NCI-H226 (cell line): ENCODE data around the gene CD86.

ENCODE experiments used
- DNase-seq: peaks from one replicate; pipeline ENCODE4 v3.0.0-alpha.2; 2015

CD86 gene

GRCh38 chr3:122092460-122093165 lies 37.5 kb downstream of the CD86 start:
- no peak for DNase-seq

DNA sequence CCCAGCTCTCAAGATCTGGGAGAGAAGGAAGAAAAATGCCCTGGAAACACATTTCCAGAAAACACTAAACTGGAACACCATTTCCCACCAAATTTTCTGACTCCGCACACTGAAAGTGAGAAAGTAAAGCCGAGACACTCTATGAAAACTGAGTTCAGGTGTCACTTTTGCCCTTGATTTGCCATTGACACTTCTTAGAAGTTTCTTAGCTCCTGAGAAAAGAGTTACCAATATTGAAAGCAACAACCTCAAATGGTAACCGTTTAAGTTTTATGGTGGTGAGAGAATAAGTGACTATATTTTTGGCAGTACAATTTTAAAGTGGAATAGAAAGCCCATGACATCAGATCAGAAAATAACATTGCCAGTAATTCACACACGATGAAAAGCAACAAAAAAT lies 39.0 kb downstream of the CD86 start:
- no peak for DNase-seq

DNA sequence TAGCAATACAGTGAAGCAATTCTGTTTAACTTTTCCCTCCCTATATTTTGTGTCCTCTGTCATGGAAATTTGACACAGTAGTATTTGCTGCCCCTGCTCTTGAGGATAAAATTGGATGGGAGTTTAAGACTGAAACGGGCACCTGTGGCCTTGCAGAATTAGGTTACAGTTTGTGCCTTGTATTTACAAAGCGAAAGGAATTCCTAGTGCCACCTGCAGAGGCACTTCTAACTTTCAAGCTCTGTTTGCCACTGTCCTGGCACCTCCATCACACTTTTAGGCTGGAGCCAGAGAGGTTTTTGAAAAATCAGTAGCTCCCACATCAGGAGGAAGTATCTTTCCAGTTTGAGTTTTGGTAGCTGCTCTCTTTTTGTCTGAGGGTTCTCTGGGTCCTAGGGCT lies 39.5 kb downstream of the CD86 start:
- DNase-seq, result no peak

- DNase-seq, result no peak
These were observed 42.0 kb downstream of the CD86 start for GRCh38 chr3:122097141-122097540.

- DNase-seq, result no peak
These were observed 43.4 kb downstream of the CD86 start for GRCh38 chr3:122098611-122099010.

DNA sequence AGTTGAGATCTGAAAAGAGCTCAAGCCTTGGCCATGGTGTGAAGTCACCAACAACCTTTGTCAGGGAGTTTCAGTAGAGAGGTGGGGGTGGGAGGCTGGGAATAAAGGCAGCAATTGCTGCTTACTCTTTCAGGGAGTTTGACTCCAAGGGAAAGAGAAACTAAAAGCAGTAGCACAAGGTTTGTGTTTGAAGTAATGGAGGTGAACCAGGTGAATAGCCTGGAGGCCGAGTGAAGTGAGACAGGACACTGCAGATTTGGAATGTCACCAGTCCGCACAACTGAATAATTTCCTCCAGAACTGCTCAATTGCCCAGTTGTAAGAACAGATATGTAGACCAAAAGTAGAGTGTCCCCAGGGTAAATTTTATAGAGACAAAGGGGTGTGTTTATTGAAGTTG lies 44.1 kb downstream of the CD86 start:
- DNase-seq, result no peak

DNA sequence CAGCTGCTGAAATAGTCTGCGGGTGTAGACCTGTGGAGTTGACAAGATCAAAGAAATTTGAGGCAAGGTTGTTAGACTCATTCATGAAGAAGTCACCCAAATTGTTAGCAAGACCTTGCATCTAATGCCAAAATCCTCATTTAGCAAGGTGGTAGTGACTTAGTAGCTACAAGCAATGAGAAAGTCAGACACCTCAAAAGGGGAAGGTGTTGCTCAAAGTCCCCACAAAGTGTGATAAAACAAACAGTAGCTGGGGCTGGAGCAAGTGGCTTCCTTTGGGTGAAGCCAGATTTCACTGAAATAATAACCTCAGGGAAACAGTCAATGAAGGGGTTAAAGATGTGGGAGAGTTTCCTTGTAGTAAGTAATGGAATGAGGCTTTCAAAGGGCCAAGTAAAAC lies 44.9 kb downstream of the CD86 start:
- DNase-seq, result no peak

GRCh38 chr3:122100591-122101463 lies 45.7 kb downstream of the CD86 start:
- DNase-seq, result no peak

- no peak for DNase-seq
These were observed 46.5 kb downstream of the CD86 start for GRCh38 chr3:122101646-122102045.

- no peak for DNase-seq
These were observed 47.2 kb downstream of the CD86 start for GRCh38 chr3:122102191-122102935.

DNA sequence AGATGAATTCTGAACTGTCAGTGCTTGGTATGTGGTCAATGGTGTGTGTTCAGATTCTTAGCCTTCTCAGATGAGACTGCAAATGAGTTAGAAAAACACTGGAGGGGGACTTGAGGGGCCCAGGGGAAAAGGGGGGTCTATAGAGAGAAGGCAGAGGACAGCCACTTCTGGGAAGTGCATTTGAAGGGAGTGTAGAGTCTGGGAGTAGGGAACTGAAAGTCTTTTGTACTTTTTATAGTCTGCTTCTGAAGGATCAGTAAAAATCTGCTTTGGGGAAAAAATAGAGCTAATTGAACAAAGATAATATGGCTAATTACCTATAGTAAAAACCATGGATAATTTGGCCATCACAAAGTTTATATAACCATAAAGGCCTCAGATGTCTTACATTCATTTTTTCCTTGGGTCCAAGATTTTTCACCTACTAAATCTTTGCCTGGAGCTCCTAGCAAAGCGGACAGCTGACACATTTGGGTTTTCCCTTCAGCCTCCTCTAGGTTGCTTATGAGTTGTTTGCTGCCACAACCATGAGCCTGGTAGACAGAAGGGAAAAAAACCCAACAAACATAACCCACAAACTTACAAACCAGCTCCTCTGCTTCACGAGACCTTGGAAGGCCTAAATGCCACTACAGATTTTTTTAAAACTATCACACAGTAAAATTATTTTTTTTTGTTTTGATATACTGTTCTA lies 48.8 kb downstream of the CD86 start:
- no peak for DNase-seq

DNA sequence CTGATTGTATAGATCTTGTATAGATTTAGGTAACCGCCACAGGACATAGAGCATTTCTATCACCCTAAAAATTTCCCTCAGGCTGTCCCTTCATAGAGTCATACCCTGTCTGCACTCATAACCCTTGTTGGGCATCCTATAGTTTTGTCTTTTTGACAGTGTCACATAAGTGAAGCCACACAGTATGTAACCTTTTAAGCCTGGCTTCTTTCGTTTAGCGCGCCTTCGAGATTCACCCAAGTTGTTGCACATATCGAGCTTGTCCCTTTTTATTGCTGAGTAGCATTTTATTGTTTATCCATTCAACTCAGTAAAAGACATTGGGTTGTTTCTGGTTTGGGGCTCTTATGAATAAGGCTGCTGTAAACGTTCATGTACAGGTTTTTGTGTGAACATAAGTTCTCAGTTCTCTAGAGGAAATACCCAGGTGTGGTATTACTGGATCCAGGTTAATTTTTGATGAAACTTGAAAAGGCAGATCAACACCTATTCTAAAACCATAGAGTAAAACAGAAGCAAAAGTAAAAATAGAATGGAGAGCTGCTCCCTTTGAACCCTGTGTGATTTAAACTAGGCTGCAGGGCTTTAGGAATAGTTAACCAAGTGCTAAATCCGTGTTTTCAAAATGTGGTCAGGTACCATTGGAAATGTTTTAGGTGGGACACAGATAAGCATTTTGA lies 49.5 kb downstream of the CD86 start:
- no peak for DNase-seq

- DNase-seq, result no peak
These were observed 50.5 kb downstream of the CD86 start for GRCh38 chr3:122105626-122106025.

- DNase-seq, result no peak
These were observed 52.0 kb downstream of the CD86 start for GRCh38 chr3:122107171-122107570.

- DNase-seq, result no peak
These were observed 56.8 kb downstream of the CD86 start for GRCh38 chr3:122111974-122112373.

- DNase-seq, result no peak
These were observed 57.6 kb downstream of the CD86 start for GRCh38 chr3:122112754-122113153.

- no peak for DNase-seq
These were observed 68.7 kb downstream of the CD86 start for GRCh38 chr3:122123850-122124249.

DNA sequence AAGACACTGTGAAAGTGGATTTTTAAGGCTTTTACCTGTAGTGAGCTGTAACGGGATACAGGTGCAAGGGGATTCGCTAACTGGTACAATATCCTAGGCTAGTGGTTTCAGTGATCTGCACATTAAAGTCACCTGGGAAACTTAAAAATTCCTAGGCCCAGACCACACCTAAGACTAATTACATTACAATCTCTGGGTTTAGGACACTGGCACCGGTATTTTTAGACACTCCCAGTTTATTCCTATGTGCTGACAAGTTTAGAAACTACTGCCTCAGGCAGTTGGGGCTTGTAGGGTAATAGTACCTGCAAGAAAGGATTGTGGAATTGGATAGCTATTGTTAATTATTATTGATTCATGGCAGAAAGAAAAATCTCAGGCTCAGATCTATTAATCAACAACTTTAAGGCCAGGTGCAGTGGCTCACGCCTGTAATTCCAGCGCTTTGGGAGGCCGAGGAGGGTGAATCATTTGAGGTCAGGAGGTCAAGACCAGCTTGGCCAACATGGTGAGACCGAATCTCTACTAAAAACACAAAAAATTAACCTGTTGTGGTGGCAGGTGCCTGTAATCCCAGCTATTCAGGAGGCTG lies 77.9 kb downstream of the CD86 start:
- DNase-seq, result no peak

DNA sequence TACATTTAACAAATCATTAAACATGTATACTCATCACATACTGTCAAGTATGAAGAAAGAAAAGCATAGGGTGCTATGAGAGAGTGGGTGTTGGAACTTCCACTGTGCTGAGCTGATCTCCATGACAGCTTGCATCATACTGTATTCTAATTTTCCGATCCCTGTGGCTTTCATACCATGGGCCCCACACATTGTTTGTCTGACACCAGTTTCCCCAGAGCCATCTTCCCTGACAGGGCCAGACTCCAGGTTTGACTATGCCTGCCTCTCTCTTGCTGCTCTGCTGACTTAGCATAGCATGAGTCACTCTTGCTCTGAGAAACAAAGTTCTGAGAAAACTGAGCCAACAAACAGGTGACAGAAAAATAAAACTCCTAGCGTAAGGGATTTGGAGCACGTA lies 91.3 kb downstream of the CD86 start:
- no peak for DNase-seq

- no peak for DNase-seq
These were observed 93.9 kb downstream of the CD86 start for GRCh38 chr3:122148941-122149627.

- DNase-seq, result no peak
These were observed 96.3 kb downstream of the CD86 start for GRCh38 chr3:122151480-122151879.
